ENCODE measurements around the gene RPUSD1.

DNA sequence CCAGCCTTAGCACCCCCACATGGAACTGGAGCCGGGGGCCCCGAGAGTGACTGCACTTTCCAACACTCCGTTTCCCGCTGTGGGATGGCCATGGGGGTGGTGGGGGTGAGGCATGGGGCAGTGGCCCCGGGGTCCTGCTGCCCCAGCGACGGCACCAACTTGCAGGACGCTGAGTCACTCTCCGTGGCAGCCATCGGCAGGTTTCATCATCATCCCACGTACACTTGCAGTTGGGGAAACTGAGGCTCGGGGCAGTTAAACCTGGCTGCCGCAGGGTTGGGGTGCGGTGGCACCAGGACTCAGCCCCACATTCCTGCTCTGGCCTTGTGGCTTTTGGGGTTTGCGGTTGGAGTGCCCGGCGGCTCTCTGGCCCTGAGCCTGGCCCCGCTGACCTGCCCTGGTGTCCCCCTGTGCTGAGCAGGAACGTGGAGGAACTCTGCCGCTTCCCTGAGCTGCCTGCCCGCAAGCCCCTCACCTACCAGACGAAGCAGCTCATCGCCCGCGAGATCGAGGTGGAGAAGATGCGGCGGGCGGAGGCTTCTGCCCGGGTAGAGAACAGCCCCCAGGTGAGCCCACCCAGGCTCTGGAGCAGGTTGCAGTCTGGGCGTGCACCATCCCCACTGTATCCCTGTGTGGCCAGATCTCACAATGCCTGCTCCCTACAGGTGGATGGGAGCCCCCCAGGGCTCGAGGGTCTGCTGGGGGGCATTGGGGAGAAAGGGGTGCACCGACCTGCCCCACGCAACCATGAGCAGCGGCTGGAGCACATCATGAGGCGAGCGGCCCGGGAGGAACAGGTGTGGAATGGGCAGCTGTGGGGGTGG, 8.3 kb upstream of the RPUSD1 start:
- TF ChIP-seq, protein P1, sequence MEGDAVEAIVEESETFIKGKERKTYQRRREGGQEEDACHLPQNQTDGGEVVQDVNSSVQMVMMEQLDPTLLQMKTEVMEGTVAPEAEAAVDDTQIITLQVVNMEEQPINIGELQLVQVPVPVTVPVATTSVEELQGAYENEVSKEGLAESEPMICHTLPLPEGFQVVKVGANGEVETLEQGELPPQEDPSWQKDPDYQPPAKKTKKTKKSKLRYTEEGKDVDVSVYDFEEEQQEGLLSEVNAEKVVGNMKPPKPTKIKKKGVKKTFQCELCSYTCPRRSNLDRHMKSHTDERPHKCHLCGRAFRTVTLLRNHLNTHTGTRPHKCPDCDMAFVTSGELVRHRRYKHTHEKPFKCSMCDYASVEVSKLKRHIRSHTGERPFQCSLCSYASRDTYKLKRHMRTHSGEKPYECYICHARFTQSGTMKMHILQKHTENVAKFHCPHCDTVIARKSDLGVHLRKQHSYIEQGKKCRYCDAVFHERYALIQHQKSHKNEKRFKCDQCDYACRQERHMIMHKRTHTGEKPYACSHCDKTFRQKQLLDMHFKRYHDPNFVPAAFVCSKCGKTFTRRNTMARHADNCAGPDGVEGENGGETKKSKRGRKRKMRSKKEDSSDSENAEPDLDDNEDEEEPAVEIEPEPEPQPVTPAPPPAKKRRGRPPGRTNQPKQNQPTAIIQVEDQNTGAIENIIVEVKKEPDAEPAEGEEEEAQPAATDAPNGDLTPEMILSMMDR (IDR thresholded peaks at IDR 0.05 in 2 of 3, conservative IDR thresholded peaks at IDR 0.05 in 1 of 3; ENCODE audit: borderline replicate concordance in 1 of 3, insufficient read depth in 1 of 3, low read depth in 2 of 3, low read length in 2 of 3), result no peak
- TF ChIP-seq POLR2AphosphoS5 (IDR thresholded peaks at IDR 0.05; ENCODE audit: low read depth, low read length), result no peak
- no peak for TF ChIP-seq ZNF274 (IDR thresholded peaks at IDR 0.05; ENCODE audit: low read depth, low read length)

Data from HCT116 (cell line).